Measurements from ENCODE around the gene UNC5C.

The UNC5C gene

DNA sequence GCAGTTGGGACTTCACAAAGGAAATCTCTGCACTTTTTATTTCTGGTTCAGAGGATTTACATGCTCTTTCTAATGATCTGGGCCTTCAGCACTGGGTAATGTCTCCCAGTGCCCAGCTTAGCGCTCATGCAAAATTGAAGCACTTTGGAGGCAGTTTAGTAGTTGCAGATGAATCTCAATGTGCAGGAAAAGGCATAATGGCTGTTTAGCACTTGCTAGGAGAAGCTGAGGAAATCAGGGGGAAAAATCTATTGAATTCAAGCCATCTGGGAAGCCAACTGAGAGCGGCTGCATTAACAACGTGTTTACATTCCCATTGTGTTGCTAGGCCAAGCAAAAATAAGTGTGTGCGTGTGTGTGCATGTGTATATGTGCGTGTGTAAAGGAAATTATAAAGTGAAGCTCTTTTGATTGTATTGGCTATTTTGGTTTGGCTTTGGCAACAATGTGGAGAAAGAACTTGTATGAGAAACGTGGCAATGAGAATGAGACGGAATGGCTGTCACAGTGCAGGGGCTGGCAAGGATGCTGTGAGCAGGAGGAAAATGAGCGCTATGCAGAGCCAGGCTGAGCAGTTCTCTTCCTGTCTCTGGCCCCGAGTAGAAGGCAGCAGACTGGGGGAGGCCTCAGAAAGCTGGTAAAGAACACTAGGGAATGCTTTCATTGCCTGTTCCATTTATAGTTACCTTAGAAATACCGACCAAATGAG is 231.5 kb downstream of the UNC5C start:
- FAIRE-seq: no peak

GRCh38 chr4:95314573-95314972 is 234.2 kb downstream of the UNC5C start:
- no peak for FAIRE-seq

DNA sequence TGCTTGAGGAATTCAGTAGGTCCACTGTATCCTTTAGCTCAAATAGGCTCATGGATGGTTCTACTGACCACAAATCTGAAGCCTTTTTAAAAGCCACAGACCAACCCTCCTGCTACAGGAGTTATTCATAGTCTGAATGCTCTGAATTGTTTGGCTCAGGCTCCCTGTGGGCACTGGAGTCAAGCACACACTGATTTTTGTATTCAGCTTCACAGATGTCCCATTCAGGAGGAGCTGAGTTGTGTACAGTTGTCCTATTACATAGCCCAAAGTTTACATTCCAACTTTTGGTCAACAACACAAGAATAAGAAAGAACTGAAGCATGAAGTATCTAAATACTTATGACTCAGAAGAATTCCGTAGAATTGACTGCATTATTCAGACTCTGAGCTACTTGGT is 243.9 kb downstream of the UNC5C start:
- FAIRE-seq: no peak

DNA sequence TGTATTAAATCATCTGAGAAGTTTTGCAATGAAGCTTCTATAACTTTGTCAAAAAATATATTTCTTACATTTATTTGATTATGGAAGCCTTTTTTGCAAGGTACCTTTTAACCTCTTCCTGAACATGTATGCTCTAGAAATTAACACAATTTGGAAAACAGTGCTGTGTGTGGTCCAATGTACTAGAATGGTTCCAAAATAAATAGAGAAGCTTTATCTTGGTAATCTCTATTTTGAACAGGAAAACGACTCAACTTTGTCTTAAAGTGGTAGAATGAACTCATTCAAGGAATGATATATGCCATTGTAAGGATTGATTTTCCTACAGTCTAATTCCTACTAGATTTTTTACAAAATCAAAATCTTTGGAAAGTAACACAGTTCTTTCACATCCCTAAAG is 248.5 kb downstream of the UNC5C start:
- FAIRE-seq: no peak

GRCh38 chr4:95296052-95296451 is 252.7 kb downstream of the UNC5C start:
- no peak for FAIRE-seq

- FAIRE-seq: no peak
Measured at GRCh38 chr4:95295157-95295556, 253.6 kb downstream of the UNC5C start.

- FAIRE-seq: no peak
Measured at GRCh38 chr4:95294321-95294720, 254.5 kb downstream of the UNC5C start.

GRCh38 chr4:95293014-95293413 is 255.8 kb downstream of the UNC5C start:
- no peak for FAIRE-seq

- FAIRE-seq: no peak
Measured at GRCh38 chr4:95290702-95291101, 258.1 kb downstream of the UNC5C start.

DNA sequence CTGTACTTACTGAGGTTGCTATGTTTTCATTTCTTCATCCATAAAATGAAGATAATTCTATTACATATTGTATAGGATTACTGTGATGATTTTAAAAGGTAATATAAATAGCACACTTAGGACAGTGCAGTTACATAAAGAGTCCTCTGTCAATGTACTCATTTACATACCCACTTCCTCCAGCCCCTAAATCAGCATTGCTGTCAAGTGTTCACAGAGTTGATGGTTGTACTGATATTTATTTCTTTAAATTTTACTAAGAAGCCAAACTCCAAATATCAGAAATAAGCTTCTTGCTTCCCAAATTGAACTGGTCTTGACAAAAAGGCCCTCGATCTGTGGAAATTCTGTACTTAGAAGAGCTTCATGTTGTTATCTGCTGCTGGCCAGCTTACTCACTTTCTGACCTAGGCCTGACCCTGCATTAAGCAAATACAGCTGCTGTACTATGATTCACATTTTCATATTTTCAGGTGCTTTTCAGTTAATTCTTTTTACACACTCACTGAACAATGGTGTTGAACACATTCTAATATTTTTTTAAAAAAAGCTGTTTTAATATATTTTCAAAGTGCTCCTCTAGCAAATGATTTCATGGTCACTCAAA is 259.6 kb downstream of the UNC5C start:
- FAIRE-seq: no peak

DNA sequence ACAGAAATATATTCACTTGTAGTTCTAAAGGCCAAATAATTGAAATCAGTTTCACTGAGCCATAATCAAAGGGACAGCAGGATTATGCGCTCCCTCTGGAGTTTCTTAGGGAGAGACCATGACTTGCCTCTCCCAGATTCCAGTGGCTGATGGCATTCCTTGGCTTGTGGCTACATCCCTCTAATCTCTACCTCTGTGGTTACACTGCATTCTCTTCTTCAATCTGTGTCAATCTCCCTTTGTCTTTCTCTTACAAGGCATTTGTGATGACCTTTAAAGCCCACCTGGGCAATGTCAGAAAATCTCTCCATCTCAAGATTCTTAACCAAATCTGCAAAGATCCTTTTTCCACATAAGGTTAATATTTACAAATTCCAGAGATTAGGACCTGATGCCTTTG is 260.2 kb downstream of the UNC5C start:
- FAIRE-seq: no peak

DNA sequence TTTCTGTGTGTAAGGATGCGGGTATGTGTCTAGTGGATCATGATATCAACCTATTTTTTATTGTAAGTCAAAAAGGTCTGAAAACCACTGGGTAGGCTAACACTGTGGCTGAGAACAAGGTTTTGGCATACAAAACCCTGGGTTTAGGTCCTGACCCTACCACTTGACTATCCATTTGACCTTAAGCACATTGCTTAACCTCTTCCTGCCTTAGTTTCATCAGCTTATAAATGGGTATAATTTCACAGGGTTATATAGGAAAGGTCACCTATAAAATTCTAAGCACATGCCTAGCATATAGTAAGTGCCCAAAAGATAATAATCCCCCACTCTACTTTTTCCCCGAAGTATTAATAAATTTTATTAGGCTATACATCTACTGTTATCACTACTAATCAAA is 263.0 kb downstream of the UNC5C start:
- FAIRE-seq: no peak

DNA sequence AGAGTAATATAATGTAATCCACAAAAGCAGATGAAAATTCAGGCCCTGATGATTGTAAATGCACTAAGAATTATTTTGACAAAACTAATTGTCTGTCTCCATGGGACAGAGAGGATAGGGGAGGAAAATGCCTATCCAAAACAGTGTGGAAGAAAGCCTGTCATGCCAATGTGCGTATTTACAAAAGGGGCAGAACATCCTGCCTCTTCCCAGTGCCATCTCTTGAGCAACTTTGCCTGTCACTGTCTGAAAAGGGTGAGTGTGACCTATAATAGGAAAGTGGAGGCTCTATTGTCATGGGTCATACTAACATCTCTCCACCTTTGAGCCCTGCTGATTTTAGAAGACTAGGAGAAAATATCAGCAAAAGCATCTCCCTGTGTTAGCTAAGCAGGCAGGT is 264.1 kb downstream of the UNC5C start:
- no peak for FAIRE-seq

DNA sequence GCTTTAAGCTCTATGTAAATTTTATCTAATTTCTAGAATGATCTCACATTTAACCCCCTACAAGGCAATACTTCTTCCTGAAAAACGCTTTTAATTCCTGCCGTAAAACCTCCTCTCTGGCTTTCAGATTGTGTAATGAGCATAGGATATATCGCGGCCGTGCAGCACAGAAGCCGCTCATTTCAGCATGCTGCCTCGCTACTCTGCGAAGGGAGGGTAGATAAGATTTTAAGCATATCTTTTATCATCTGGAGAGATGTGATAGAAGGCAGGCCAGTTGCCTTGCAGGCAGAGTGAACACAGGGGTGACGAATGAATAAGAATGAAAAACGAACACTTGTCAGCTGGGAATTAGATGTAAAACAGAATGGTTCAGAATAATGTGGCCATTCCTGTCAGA is 265.5 kb downstream of the UNC5C start:
- no peak for FAIRE-seq

- no peak for FAIRE-seq
Measured at GRCh38 chr4:95272797-95273196, 276.0 kb downstream of the UNC5C start.

- FAIRE-seq: no peak
Measured at GRCh38 chr4:95272036-95272435, 276.7 kb downstream of the UNC5C start.

DNA sequence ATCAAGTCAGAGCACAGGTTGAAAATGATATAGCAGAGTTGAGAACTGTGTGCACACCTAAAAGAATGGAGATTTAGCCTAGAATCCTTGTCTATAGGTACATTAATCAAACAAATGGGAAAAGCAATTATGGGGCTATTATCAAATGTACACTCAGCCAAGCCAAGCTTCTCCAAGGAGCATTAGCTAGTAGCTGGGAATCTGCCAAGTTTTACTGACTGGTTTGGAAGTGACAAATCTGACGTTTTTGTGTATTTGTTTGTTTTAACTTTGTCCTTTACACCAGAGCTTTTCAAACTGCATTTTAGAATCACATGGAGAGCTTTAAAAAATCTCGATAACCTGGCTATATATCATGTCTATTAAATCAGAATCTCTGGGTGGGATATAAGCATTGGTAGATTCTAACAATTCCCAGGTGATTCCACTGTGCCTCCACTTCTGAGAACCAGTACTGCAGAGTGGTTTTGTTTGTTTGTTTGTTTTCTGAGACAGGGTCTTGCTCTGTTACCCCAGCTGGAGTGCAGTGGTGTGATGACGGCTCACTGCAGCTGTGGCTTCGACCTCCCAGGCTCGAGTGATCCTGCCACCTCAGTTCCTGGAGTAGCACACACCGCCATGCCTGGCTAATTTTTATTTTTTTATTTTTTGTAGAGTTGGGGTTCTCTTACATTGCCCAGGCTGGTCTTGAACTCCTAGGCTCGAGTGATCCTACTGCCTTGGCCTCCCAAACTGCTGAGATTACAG is 279.8 kb downstream of the UNC5C start:
- no peak for FAIRE-seq

- FAIRE-seq: no peak
Measured at GRCh38 chr4:95267081-95267480, 281.7 kb downstream of the UNC5C start.

DNA sequence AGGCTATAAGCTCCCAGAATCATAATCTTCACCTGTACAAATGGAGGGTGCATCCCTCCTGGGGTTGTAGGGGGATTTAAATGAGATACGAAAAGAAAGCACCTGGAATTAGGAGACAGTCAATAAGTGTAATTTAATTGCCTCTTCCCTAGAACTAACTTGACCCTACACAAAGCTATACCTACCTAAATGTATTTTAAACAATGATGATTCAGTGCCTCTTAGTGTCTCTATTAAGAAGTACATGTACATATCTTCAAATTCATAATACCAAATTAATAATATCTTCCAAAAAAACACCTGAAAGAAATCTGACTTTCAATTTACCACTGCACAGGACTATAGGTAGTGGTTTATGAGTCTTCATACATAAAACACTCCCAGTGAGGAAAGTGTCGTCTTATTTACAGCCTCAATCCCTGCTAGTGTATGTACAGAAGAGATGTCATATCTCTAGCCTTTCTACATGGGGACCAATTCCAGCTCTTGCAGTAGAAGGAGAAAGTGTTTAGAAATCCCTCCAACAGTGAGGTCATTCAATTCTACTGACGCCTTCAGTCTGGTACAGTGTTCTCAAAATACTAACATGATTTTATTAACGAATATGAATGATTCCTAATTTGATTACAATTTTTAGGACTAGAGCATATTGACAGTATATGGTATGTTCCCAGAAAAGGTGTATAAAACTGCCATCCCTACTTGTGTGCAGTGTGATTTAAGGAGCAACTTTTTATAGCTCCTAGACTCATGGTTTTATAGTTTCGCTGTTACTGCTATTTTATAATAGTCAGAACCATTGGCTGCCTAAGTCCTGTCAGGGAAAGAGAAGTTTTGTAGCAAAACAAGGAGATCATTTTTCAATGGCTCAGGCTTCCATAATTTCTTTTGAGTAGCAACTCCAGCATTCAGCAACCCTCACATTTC is 282.7 kb downstream of the UNC5C start:
- no peak for FAIRE-seq

DNA sequence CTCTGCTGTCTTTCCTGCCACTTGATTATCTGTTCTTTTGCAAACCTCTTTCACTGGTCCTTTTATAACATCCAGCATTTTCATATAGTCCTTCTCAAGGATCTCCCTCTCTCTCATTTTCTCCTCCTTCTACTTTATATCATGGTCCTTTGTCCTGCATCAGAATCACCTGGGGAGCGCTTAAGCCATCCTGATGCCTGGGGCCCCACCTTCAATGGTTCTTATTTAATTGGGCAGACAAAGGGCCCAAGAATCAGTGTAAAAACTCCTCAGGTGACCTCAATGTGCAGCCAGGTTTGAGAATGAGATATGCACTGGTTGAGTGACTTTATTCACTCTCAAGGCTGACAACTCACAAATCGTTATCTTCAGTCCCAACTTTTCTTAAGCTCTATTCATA is 283.9 kb downstream of the UNC5C start:
- no peak for FAIRE-seq

GRCh38 chr4:95263960-95264359 is 284.8 kb downstream of the UNC5C start:
- no peak for FAIRE-seq

DNA sequence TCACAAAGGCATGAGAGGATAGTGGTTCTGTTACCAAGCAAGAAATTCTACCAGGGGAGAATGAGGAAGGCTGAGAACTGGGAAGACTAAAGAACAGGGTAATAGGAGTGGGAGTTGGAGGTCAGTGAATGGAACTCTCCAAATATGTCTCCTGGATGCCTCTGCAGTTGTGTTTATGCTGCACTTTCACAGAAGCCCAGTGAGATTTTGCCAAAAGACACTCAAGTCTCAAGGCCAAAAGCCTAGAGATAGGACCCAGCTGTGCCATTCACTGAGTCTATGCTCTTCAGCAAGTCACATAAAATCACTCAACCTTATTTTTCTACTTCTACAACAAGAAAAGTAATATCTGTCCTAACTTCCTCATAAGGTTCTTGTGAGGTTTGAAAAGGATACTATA is 285.4 kb downstream of the UNC5C start:
- FAIRE-seq: no peak
